Measurements from ENCODE around the gene MUSTN1. TPM values are rescaled to one million over a fixed set of nuclear protein-coding genes. Genes with fewer than 3 reads are reported as not detected.

The MUSTN1 gene
- total and polyA plus RNA-seq, 2 of the 13 experiments (the other 11 are each of a cell fraction or from before 2014, with no cell fraction given): 0.84 to 1.4 TPM

DNA sequence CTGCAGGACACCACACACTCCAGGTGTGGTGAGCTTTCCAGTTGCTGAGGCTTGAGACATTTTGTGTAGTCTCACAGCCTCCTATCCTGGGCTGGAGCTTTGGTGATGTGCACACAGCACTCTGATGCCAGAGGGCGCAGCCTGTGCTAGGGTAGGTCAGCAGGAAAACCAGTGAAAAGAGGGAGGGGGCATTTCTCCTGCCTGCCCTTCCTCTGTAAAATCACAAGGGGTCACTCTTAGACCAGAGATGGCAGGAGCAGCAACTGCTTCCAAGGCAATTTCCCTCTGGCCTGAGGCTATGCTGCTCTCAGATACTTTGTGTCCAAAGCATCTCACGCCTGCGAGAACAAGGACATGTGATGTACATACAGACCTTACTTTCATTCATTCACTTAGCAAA, 16.5 kb upstream of the MUSTN1 start:
- no TSS peak for BruUV-seq (replicated peaks)
- Histone ChIP-seq H3K4me3 (replicated peaks in 1 of 3; ENCODE audit: insufficient read depth in 1 of 3, low read depth in 2 of 3, low read length in 3 of 3) (no peak overlapping the region), H3K27me3 (ENCODE audit: control insufficient read depth in 1 of 2, insufficient read depth in 2 of 2, low read length in 2 of 2) (no peaks in the 10 kb centered on the region), H3K9me3 (ENCODE audit: low read length) (no peaks in the 10 kb centered on the region), H3K4me2 (ENCODE audit: low read depth, low read length) (no peak overlapping the region), H3K4me1 (ENCODE audit: insufficient read depth, low read length) (no peaks in the 10 kb centered on the region), H3K79me2 (ENCODE audit: insufficient read depth, low read length) (no peaks in the 10 kb centered on the region), H2AFZ (ENCODE audit: low read length) (no peak overlapping the region), H3K36me3 (replicated peaks in 1 of 2; ENCODE audit: control insufficient read depth in 1 of 2, insufficient read depth in 2 of 2, low read length in 2 of 2) (peaks cover 2 to 9% of the 10 kb centered on the region in 2 experiments; a peak in 3 of 5 replicates), H3K9ac (ENCODE audit: insufficient read depth, low read depth, low read length) (no peak overlapping the region), H3K27ac (ENCODE audit: extremely low read length, insufficient read depth, low read length) (no peak overlapping the region), H4K20me1 (ENCODE audit: insufficient read depth, low read length) (no peaks in the 10 kb centered on the region)
- CTCF ChIA-PET (ENCODE audit: low intra/inter-chr PET ratio, low total read pairs): interaction anchor here (1.1 to 2.8 kb wide), 6 partner anchors 24 to 345 kb away, joined by 3 to 33 read pairs (median 9); no protein-coding TSS in a partner anchor
- 63% methylated on average over 3 of the region's 3 CpGs for WGBS (ENCODE audit: low lambda C conversion rate)
- DNase-seq (ENCODE audit: low spot score) (peak; percentile 58), FAIRE-seq (peak; percentile 97), ATAC-seq (peak; percentile 94)
- POLR2A ChIA-PET: no interaction called here
- in situ Hi-C loops (cut with HindIII; ENCODE audit: extremely low pct_ligation_motif_present, low pct_unique_long_range_greater_than_20kb) (loop anchor here (5.0 to 10.0 kb wide), 2 partner anchors 83 to 226 kb away; no protein-coding TSS in a partner anchor), intact Hi-C loops (cut with micrococcal nuclease; ENCODE audit: unreplicated experiment) (loop anchor here (1.0 to 5.0 kb wide), 6 partner anchors 41 to 259 kb away; no protein-coding TSS in a partner anchor)
- TF ChIP-seq SYNCRIP (IDR thresholded peaks at IDR 0.05; ENCODE audit: insufficient read depth, low read depth, low read length) (no peak), MAFK (conservative IDR thresholded peaks at IDR 0.05 in 1 of 2, IDR thresholded peaks at IDR 0.05 in 1 of 2; ENCODE audit: low read length in 2 of 2) (0 out of 4 replicates have a peak, but pooled peaks have one; percentile 8 to 25), XBP1 (CRISPR knock-in tag; IDR thresholded peaks at IDR 0.05) (no peak), SALL1 (CRISPR knock-in tag; IDR thresholded peaks at IDR 0.05) (peak; percentile 49), HOXA3 (CRISPR knock-in tag; IDR thresholded peaks at IDR 0.05) (no peak), KDM3A (CRISPR knock-in tag; IDR thresholded peaks at IDR 0.05; ENCODE audit: low read depth) (0 out of 2 replicates have a peak, but pooled peaks have one; percentile 57), SAP130 (CRISPR knock-in tag; IDR thresholded peaks at IDR 0.05; ENCODE audit: low read depth) (0 out of 2 replicates have a peak, but pooled peaks have one; percentile 17), ERF (CRISPR knock-in tag; IDR thresholded peaks at IDR 0.05) (peak; percentile 62; the same call in 1 of the 2 replicates), MXI1 (IDR thresholded peaks at IDR 0.05; ENCODE audit: borderline replicate concordance, low read depth, low read length) (no peak), TGIF2 (CRISPR knock-in tag; IDR thresholded peaks at IDR 0.05) (peak; percentile 72), MLLT10 (CRISPR knock-in tag; IDR thresholded peaks at IDR 0.05) (no peak), TSC22D2 (CRISPR knock-in tag; IDR thresholded peaks at IDR 0.05; ENCODE audit: borderline replicate concordance) (0 out of 2 replicates have a peak, but pooled peaks have one; percentile 52), RXRB (CRISPR knock-in tag; IDR thresholded peaks at IDR 0.05; ENCODE audit: borderline replicate concordance) (peak; percentile 39; the same call in 1 of the 2 replicates), MIXL1 (CRISPR knock-in tag; IDR thresholded peaks at IDR 0.05) (peak; percentile 66; the same call in 1 of the 2 replicates), SOX5 (CRISPR knock-in tag; IDR thresholded peaks at IDR 0.05; ENCODE audit: borderline replicate concordance) (peak; percentile 51; the same call in 1 of the 2 replicates), GATAD2A (CRISPR knock-in tag; IDR thresholded peaks at IDR 0.05) (0 out of 2 replicates have a peak, but pooled peaks have one; percentile 16), ZNF614 (CRISPR knock-in tag; IDR thresholded peaks at IDR 0.05; ENCODE audit: borderline replicate concordance) (peak; percentile 52; the same call in 1 of the 2 replicates), ZSCAN30 (CRISPR knock-in tag; IDR thresholded peaks at IDR 0.05) (no peak), MIER3 (CRISPR knock-in tag; IDR thresholded peaks at IDR 0.05; ENCODE audit: borderline replicate concordance) (0 out of 2 replicates have a peak, but pooled peaks have one; percentile 53), KAT8 (CRISPR knock-in tag; IDR thresholded peaks at IDR 0.05) (0 out of 2 replicates have a peak, but pooled peaks have one; percentile 27), MAFF (IDR thresholded peaks at IDR 0.05; ENCODE audit: low read depth, low read length) (0 out of 2 replicates have a peak, but pooled peaks have one; percentile 5), ZNF782 (CRISPR knock-in tag; IDR thresholded peaks at IDR 0.05; ENCODE audit: borderline replicate concordance) (no peak), ELF3 (CRISPR knock-in tag; IDR thresholded peaks at IDR 0.05) (peak; percentile 40; the same call in 1 of the 2 replicates)
- TF ChIP-seq, protein P1, sequence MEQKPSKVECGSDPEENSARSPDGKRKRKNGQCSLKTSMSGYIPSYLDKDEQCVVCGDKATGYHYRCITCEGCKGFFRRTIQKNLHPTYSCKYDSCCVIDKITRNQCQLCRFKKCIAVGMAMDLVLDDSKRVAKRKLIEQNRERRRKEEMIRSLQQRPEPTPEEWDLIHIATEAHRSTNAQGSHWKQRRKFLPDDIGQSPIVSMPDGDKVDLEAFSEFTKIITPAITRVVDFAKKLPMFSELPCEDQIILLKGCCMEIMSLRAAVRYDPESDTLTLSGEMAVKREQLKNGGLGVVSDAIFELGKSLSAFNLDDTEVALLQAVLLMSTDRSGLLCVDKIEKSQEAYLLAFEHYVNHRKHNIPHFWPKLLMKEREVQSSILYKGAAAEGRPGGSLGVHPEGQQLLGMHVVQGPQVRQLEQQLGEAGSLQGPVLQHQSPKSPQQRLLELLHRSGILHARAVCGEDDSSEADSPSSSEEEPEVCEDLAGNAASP (CRISPR knock-in tag; IDR thresholded peaks at IDR 0.05; ENCODE audit: borderline replicate concordance): peak; percentile 47; the same call in 1 of the 2 replicates
- TF ChIP-seq, protein P2, sequence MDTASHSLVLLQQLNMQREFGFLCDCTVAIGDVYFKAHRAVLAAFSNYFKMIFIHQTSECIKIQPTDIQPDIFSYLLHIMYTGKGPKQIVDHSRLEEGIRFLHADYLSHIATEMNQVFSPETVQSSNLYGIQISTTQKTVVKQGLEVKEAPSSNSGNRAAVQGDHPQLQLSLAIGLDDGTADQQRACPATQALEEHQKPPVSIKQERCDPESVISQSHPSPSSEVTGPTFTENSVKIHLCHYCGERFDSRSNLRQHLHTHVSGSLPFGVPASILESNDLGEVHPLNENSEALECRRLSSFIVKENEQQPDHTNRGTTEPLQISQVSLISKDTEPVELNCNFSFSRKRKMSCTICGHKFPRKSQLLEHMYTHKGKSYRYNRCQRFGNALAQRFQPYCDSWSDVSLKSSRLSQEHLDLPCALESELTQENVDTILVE (CRISPR knock-in tag; IDR thresholded peaks at IDR 0.05): 0 out of 2 replicates have a peak, but pooled peaks have one; percentile 23
